GM19455 (cell line): ENCODE data around the gene SLCO3A1.

ENCODE experiments used
- ATAC-seq: cut with Tn5 transposase; IDR thresholded peaks from one replicate; pipeline ENCODE4 v1.9.1; 2021; ENCODE audit not compliant: unreplicated experiment

The SLCO3A1 gene

GRCh38 chr15:92151168-92151567, 297.7 kb downstream of the SLCO3A1 start:
- no peak for ATAC-seq

DNA sequence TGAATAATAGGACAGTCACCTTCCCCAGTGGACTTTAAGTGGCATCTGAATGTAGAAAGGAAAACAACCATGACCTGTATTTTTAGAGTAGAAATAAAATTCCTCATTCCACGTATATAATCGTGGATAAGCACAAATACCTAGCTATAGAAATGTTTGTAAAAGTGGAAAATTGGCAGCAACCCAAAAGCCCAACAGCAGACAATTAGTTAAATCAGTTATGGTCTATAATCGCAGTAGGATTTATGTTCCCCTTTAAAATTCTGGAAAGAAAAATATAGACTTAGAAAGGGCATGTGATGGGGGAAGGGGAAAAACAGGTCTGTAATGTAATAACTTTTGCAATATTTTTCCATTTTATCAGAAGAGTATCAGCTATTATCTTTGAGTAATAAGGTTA, 298.2 kb downstream of the SLCO3A1 start:
- ATAC-seq: no peak

DNA sequence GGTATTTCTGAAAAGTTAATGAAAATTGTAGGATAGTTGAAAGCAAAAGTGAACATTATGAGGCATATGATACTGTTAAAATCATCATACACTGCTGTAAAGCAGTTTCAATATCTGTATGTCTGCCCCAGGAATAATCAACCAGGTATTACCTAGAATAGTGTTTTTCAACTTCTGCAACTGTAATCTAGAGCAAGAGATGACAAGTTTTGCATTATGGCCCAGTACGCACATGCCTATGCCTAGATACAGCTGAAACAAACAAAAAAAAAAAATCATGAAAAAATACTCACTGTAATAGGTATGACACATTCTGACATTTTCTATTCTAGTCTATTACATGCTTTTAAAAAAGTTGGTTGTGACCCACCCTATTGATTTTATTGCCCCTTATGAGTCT, 299.5 kb downstream of the SLCO3A1 start:
- ATAC-seq: no peak

DNA sequence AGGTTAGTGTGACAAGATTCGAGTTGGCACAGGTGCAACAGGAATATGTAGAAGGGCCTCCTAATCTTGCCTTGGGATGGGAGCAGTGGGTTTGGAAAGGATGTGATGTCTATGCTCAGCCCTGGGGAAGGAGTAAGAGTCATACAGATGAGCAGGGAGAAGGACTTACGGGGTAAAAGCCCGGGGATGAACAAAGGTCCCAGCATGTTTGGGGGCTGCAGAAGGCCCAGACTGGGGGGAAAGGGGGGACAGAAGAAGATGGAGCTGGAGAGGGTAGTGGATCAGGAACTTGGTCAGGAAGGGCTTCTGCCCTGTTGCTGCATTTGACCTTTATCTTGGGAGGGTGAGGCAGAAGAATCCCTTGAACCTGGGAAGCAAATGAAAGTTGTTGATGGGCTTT, 300.1 kb downstream of the SLCO3A1 start:
- no peak for ATAC-seq

GRCh38 chr15:92155934-92156333, 302.4 kb downstream of the SLCO3A1 start:
- ATAC-seq: no peak

- no peak for ATAC-seq
Observed at GRCh38 chr15:92157666-92158298, 304.3 kb downstream of the SLCO3A1 start.

DNA sequence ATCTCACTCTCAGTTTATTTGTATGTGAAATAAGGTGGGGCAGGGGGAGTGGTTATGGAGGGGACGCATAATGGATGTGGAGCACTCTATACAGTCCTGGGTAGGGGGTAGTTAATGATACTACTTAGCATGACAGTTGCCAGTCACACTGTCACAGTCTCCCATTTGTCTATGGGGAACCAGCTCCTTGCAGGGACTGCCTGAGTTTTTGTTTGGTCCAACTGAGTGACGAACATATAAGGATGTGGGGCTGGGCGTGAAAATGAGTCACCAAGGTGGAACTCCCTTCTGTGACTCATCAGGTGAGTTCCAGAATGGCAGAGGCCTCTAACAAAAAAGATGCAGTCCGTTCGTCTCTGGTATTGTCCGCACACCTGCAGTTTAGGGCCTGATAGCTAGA, 304.9 kb downstream of the SLCO3A1 start:
- ATAC-seq: no peak

DNA sequence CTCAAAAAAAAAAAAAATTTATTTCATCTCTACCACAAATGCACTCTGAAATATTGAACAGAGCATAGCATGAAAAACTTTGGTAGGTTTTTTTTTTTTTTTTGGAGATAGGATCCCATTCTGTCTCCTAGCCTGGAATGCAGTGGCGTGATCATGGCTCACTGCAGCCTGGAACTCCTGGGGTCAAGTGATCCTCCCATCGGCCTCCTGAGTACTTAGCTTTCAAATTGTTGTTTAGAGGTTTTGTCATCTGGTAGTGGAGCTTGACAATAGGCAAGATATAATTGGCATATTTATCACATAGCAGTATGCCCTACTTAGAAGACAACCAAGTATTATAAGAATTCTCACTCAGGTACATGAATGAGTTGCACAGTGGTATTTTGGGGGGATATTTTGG, 306.0 kb downstream of the SLCO3A1 start:
- no peak for ATAC-seq

DNA sequence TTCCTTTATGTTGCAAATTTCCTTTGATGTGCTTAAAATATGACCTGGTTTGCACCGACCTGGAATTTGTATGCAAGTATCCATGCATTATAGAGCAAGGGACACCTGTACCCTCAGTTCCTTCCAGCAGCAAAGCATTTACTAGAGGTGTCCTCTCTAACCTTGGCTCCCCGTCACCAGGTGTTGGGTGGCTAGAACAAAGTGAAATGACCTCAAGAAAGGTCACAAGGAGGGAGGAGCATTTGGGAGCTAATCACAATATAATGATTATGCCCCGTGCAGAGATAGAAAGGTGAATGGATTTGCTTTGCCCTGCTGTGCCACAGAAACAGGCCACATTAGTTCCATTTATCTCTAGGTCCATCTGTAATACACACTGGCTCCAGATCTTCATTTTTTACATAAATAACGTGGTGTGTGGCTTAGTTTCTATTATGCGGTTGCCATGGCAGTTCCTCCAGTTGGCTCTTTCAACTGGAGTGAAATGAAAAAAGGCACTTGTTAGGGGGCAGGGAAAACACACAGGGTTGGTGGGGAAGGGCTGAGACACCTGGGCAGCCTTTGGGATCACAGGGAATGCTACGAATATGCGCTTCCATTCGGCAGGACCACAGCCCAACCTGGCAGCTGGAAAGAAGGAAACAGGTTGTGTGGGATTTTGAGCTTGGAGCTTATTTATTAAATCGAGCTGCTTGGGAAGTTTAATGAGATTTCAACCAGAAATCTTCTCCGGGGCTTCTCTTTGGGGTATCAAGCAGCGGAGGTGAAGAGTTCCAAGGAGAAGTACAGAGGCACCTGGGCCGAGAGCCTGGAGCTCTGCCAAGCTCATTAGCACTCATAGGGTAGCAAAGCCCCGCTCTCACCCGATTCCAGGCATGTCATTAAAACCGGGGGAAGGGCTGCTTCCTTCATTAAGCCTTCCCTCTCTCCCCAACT, 306.7 kb downstream of the SLCO3A1 start:
- no peak for ATAC-seq

DNA sequence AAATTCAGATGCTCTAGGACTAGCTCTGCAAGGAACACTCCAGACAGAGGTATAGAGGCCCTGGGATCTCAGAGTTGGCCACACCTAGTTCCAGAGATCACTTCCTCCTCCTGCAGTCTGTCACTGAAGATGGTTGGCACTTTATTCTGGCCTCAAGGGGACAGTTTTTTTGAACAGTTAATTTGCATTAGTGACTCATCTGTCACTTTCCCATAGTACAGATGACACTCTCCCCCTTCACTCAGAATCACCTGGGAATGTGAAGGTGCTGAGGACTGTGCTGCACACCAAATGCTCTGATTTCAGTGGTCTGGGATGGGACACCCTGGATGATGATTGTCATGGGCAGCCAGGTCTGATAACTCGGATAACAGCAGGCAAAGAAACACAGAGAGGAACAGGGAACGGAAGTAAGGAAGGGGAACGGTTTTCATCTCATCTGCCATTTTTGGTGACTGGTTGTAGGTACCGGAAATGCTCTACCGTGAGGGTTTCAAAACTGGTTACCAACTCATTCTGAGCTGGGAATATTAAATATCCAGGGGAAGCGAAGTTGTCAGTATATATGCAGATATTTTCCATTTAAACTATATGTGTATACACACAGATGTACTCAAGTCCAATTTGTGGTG, 307.6 kb downstream of the SLCO3A1 start:
- ATAC-seq: peak; percentile 96

GRCh38 chr15:92162657-92163056, 309.1 kb downstream of the SLCO3A1 start:
- ATAC-seq: no peak

DNA sequence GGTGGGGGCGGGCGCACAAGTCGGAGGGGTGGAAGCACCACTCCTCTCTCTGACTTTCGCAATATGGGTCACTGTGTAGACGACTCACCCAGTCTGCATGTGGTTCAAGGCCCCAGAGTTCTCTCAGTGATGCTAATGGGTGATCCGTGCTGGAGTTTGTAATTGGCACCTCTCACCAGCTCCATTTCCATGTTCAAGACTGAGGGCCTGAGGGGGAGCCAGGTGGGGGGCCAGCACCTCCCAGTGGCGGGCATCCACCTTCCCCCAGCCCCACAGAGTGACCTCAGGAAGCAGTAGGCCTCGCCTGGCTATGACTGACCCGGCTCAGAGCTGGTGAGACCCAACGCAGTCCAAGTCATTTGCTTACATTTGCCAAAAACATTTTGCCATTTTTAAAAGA, 310.1 kb downstream of the SLCO3A1 start:
- ATAC-seq: no peak

DNA sequence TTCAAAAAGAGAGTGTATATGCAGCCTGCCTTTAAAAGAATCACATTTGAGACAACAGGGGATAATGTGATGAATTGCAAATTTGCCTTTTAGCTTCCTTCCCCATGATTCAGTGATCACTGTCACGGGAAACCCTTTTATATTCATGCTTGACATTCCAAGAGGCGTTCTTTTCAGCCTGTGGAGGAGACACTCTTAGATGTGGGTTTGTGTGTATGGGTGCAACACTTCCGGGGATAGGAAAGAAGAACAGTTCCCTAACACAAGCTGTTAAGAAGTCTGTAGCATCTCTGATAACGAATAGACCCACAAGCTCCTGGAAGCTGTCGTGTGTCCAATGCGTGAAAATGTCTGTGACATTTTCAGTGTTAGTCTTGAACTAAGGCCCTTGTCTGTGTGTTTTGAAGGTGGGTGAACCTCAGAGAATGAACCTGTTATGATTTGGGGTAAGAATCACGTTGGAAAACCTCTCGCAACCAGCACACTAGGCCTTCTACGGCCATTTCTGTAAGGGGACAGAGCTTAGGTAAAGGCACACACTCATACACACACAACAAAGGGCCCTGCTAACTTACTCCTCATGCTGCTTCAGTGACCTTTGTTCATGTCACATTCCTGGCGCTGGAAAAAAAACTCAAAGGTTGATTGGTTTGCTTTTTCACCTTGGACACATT, 311.0 kb downstream of the SLCO3A1 start:
- no peak for ATAC-seq

DNA sequence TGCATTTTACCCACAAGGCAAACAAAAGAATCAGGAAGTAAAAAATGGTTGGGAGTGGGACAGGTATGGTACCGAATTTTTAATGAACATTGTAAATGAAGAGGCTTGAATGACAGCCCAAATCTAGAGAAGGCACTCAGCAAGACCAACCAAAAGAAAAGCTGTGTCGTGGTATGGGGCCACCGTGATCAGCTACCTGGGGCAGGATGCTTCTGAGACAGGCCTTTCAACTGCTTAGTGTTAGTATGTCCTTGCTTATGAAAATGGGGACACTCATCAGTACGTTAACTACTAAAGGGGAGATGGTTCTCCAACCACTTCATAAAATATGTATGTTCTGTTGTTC, 311.5 kb downstream of the SLCO3A1 start:
- ATAC-seq: no peak

DNA sequence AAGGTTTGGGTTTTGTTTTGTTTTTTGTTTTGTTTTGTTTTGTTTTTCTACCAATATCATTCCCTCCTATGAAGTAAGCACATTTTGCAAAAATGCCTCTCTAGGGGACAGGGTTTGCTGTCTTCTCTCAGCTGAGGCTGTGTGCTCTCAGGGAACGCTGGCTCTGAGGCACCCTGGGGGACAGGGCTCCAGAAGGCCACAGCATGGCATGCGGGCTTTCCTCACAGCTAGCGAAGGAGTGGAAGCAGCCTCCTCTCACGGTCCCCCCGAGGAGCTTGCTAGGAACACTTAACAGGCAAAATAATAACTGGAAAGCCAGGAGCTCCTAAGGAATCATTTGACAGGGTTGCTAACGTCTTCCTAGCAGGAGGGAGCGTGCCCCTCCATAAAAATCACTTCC, 312.5 kb downstream of the SLCO3A1 start:
- no peak for ATAC-seq

GRCh38 chr15:92166751-92167405, 313.4 kb downstream of the SLCO3A1 start:
- ATAC-seq: no peak

GRCh38 chr15:92167451-92167850, 313.9 kb downstream of the SLCO3A1 start:
- ATAC-seq: no peak

DNA sequence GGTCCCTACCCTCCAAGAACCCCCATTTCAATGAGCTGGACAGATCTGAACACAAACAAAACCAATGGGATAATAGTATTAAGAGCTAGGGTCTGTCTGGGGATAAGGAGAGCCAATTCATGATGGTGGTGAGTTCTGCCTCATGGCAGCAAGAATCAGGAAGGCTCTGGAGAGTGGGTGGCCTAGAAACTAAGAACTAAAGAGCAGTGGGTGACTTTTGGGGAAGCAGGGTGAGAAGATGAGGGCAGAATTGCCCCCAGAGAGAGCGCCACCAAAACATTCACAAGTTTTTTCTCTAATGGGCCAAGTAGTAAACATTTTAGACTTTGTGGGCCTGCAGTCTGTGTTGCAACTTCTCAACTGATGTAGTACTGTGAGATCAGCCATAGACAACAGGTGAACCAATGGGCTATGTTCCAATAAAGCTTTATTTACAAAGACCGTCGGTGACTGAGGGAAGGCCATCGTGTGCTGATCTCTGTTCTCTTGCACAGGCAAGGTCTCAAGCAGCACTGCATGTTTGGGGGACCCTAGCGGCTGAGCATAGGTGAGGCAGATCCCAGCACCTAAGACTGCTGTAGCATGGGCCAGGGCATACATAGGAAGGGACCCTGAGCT, 314.7 kb downstream of the SLCO3A1 start:
- no peak for ATAC-seq

GRCh38 chr15:92170897-92171296, 317.4 kb downstream of the SLCO3A1 start:
- no peak for ATAC-seq

DNA sequence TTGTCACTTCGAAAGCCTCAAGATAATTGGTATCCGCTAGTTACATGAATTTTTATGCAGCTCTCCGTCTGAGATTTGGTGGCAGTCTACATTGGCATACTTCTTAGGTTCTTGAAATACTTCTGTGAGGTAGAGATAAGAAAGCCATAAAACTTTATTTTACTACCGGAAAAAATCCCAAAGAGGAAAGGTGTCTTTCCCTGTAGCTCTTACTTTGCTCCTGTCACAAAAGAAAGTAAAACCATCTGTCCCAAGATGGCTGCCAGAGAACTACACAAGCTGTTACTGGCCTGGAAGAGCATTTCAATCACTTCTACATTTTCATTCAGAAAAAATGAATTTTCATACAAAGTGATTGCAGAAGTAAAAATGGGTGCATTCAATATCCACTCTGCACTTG, 325.4 kb downstream of the SLCO3A1 start:
- ATAC-seq: no peak

GRCh38 chr15:92184142-92184541, 330.6 kb downstream of the SLCO3A1 start:
- no peak for ATAC-seq
